Endothelial cell of umbilical vein (primary cell): ENCODE results near the gene ZNF423. TPM values are rescaled to one million over a fixed set of nuclear protein-coding genes. Genes with fewer than 3 reads are reported as not detected.

Experiments
- BruUV-seq: library from RNA; stranded (reverse); fragments of 400-500 nt; replicated peaks from 2 replicates; lab custom pipeline; 2021; lab: Mats Ljungman, UMichigan
- CTCF ChIA-PET: fragments of 300-600, 350-600 bp; sonication (Branson Sonifier 250); formaldehyde crosslinking; loops from one replicate; lab custom pipeline; 2021; ENCODE audit warnings: antibody characterized with exemption, inconsistent platforms; lab: Charles Lee
- POLR2A ChIA-PET: fragments of 300-600, 350-600 bp; sonication (Branson Sonifier 250); formaldehyde crosslinking; loops from one replicate; lab custom pipeline; 2021; ENCODE audit warnings: antibody characterized with exemption, inconsistent platforms; lab: Charles Lee
- DNase-seq: peaks from one replicate; pipeline ENCODE4 v3.0.0-alpha.2; 2011; ENCODE audit warnings: low read depth, low spot score
- FAIRE-seq: peaks from 2 replicates; lab custom pipeline; 2011; peaks lifted over from hg19 to GRCh38; lab: Jason Lieb, UNC
- H2AFZ ChIP-seq: 2 replicates; pipeline ENCODE4 v1.6.0; 2012; ENCODE audit warnings: low read depth, low read length, control low read depth, inconsistent platforms
- H3K27ac ChIP-seq: 2 replicates; pipeline ENCODE4 v1.5.1; 2011; ENCODE audit warnings: low read depth, mild to moderate bottlenecking, control low read depth, low read length, moderate library complexity; ENCODE audit not compliant: insufficient read depth
- H3K27me3 ChIP-seq, 2 experiments: 2 replicates each; pipeline versions ENCODE4 v1.6.0 to v1.6.1; 2011; ENCODE audit warnings: low read length in 2 of 2, mixed read lengths in 1 of 2; ENCODE audit not compliant: control insufficient read depth in 2 of 2, insufficient read depth in 2 of 2
- H3K36me3 ChIP-seq, 2 experiments: 2 replicates in 1 of 2; 3 replicates in 1 of 2; pipeline ENCODE4 v1.5.1; 2011; ENCODE audit warnings: low read length in 2 of 2, mild to moderate bottlenecking in 1 of 2, moderate library complexity in 1 of 2; ENCODE audit not compliant: control insufficient read depth in 2 of 2, insufficient read depth in 2 of 2; ENCODE audit errors: extremely low read depth in 1 of 2
- H3K4me1 ChIP-seq: 3 replicates; pipeline ENCODE4 v1.5.1; 2011; ENCODE audit warnings: mild to moderate bottlenecking, low read length; ENCODE audit not compliant: control insufficient read depth, insufficient read depth; ENCODE audit errors: extremely low read depth
- H3K4me2 ChIP-seq: 2 replicates; pipeline ENCODE4 v1.6.1; 2011; ENCODE audit warnings: low read length, control low read depth, mixed read lengths; ENCODE audit not compliant: insufficient read depth
- H3K4me3 ChIP-seq, 3 experiments: fragments of 200-600 bp in 1 of 3; sonication (generic), shearing (Covaris generic) in 1 of 3; replicated peaks in 1 of 3; 2 replicates each; pipeline ENCODE4 v1.5.1; 2011 to 2016; ENCODE audit warnings: control low read depth in 3 of 3, low read length in 3 of 3, mild to moderate bottlenecking in 2 of 3, inconsistent platforms in 1 of 3, low read depth in 1 of 3, moderate library complexity in 1 of 3; ENCODE audit not compliant: insufficient read depth in 1 of 3
- H3K79me2 ChIP-seq: 2 replicates; pipeline ENCODE4 v1.6.0; 2012; ENCODE audit warnings: low read length, inconsistent platforms; ENCODE audit not compliant: control insufficient read depth, insufficient read depth
- H3K9ac ChIP-seq: replicated peaks from 2 replicates; pipeline ENCODE3; 2011; ENCODE audit warnings: low read length, control low read depth; ENCODE audit not compliant: insufficient read depth; ENCODE audit errors: extremely low read depth
- H3K9me1 ChIP-seq: replicated peaks from 3 replicates; pipeline ENCODE4 v1.6.0; 2011; ENCODE audit warnings: mild to moderate bottlenecking, low read length; ENCODE audit not compliant: control insufficient read depth, insufficient read depth; ENCODE audit errors: extremely low read depth
- H3K9me3 ChIP-seq: replicated peaks from 2 replicates; pipeline ENCODE4 v1.5.1; 2012; ENCODE audit warnings: low read length, inconsistent platforms; ENCODE audit not compliant: control insufficient read depth, insufficient read depth
- H4K20me1 ChIP-seq: replicated peaks from 2 replicates; pipeline ENCODE3; 2011; ENCODE audit warnings: mild to moderate bottlenecking, low read length; ENCODE audit not compliant: control insufficient read depth, insufficient read depth; ENCODE audit errors: extremely low read depth
- EZH2 ChIP-seq: IDR thresholded peaks from 2 replicates; pipeline ENCODE4 v1.6.1; 2012; ENCODE audit warnings: borderline replicate concordance, low read depth, mild to moderate bottlenecking, moderate library complexity, low read length, inconsistent platforms; ENCODE audit not compliant: severe bottlenecking
- FOS ChIP-seq: IDR thresholded peaks from 2 replicates; pipeline ENCODE4 v1.6.1; 2011; ENCODE audit warnings: mild to moderate bottlenecking, low read length, moderate library complexity, borderline replicate concordance; ENCODE audit not compliant: insufficient read depth
- GATA2 ChIP-seq: IDR thresholded peaks from 2 replicates; pipeline ENCODE4 v1.7.0; 2011; ENCODE audit warnings: low read depth, mild to moderate bottlenecking, moderate library complexity, mixed read lengths, low read length; ENCODE audit not compliant: insufficient read length, insufficient read depth
- JUN ChIP-seq: IDR thresholded peaks from 2 replicates; pipeline ENCODE4 v1.6.1; 2011; ENCODE audit warnings: borderline replicate concordance, low read depth; ENCODE audit not compliant: insufficient read length, insufficient read depth
- MAX ChIP-seq: IDR thresholded peaks from 2 replicates; pipeline ENCODE4 v1.6.1; 2011; ENCODE audit not compliant: insufficient read depth, insufficient read length
- MYC ChIP-seq: IDR thresholded peaks from one replicate; pipeline ENCODE4 v1.6.1; 2011; ENCODE audit warnings: mild to moderate bottlenecking, low read depth, low read length
- POLR2A ChIP-seq: IDR thresholded peaks from 2 replicates; pipeline ENCODE4 v1.6.1; 2012; ENCODE audit warnings: low read depth, mild to moderate bottlenecking, control low read depth, low read length
- POLR2AphosphoS5 ChIP-seq: IDR thresholded peaks from 2 replicates; pipeline ENCODE4 v1.6.1; 2012; ENCODE audit warnings: low read depth, mild to moderate bottlenecking, control low read depth, low read length, moderate library complexity; ENCODE audit not compliant: insufficient read depth
- dilution Hi-C: fragments of 300-500 bp; cut with MboI; formaldehyde crosslinking; loops from one replicate; pipeline ENCODE4 v1.15.0; 2019; ENCODE audit warnings: low sequenced_read_pairs; ENCODE audit not compliant: extremely low pct_ligation_motif_present
- intact Hi-C: fragments of 100-400 bp; cut with micrococcal nuclease; formaldehyde crosslinking; loops from one replicate; pipeline ENCODE4 v1.10.0; 2022
- polyA plus RNA-seq, 4 experiments: library from polyadenylated mRNA; depleted of rRNA in 3 of 4; stranded (reverse) in 3 of 4; unstranded in 1 of 4; fragments of >200 nt; gene quantifications; 2 replicates each; pipeline versions ENCODE4 v1.2.1 to v1.2.3, GENCODE V29; 2011 to 2012; ENCODE audit warnings: missing spikeins in 1 of 4
- total RNA-seq: library from RNA; stranded (reverse); gene quantifications from 2 replicates; pipeline ENCODE4 v1.2.3, GENCODE V29; 2021
- TF ChIP-seq, protein P1 (sequence below), 2 donors: IDR thresholded peaks; 1 replicate in 1 of 2; 2 replicates in 1 of 2; pipeline ENCODE4 v1.5.1; 2011; ENCODE audit warnings: low read length in 2 of 2, mild to moderate bottlenecking in 2 of 2, moderate library complexity in 2 of 2, control low read depth in 1 of 2, inconsistent platforms in 1 of 2, low read depth in 1 of 2; ENCODE audit not compliant: insufficient read depth in 1 of 2; ENCODE audit errors: extremely low read depth in 1 of 2

ZNF423 gene
- total and polyA plus RNA-seq, 2 donors (not counting 3 experiments of a cell fraction or from before 2014, with no cell fraction given) = 2.2 to 8.1 TPM

DNA sequence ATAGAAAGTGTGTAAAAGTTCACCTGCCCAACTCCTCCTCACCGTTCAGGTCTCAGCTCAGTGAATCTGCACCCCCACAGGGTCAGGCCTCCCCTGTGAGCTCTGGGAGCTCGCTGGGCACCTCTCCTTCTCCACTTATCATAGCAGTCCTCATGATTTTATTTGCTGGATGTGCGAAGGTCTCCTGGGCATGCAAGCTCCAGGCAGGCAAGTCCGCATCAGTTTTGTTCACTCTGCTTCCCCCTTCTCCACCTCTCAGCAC lies 112.8 kb downstream of the ZNF423 start:
- H3K9me3 ChIP-seq = no peaks in the 10 kb centered on the region
- CTCF ChIA-PET = no interaction called here
- no peaks in the 10 kb centered on the region for H3K9me1 ChIP-seq
- no peak overlapping the region for H3K27ac ChIP-seq
- H3K4me3 ChIP-seq = no peak overlapping the region
- intact Hi-C loops (no loop called here), dilution Hi-C loops (no loop called here)
- H3K9ac ChIP-seq = no peak overlapping the region
- FAIRE-seq (no peak), DNase-seq (no peak)
- no peaks in the 10 kb centered on the region for H3K79me2 ChIP-seq
- BruUV-seq = no TSS peak
- H3K4me1 ChIP-seq = no peaks in the 10 kb centered on the region
- H2AFZ ChIP-seq = no peak overlapping the region
- no peak for TF ChIP-seq POLR2AphosphoS5
- TF ChIP-seq EZH2 = no peak
- TF ChIP-seq FOS = no peak
- TF ChIP-seq MAX = no peak
- no peak for TF ChIP-seq POLR2A
- TF ChIP-seq, protein P1, sequence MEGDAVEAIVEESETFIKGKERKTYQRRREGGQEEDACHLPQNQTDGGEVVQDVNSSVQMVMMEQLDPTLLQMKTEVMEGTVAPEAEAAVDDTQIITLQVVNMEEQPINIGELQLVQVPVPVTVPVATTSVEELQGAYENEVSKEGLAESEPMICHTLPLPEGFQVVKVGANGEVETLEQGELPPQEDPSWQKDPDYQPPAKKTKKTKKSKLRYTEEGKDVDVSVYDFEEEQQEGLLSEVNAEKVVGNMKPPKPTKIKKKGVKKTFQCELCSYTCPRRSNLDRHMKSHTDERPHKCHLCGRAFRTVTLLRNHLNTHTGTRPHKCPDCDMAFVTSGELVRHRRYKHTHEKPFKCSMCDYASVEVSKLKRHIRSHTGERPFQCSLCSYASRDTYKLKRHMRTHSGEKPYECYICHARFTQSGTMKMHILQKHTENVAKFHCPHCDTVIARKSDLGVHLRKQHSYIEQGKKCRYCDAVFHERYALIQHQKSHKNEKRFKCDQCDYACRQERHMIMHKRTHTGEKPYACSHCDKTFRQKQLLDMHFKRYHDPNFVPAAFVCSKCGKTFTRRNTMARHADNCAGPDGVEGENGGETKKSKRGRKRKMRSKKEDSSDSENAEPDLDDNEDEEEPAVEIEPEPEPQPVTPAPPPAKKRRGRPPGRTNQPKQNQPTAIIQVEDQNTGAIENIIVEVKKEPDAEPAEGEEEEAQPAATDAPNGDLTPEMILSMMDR (IDR thresholded peaks at IDR 0.05; ENCODE audit: extremely low read depth in 1 of 2, insufficient read depth in 1 of 2, low read depth in 1 of 2, low read length in 2 of 2) = no peak
- no peak for TF ChIP-seq MYC
- TF ChIP-seq GATA2 = no peak
- no peak for TF ChIP-seq JUN
- peaks cover 0 to 2% of the 10 kb centered on the region in 2 experiments for H3K27me3 ChIP-seq
- no peak overlapping the region for H3K4me2 ChIP-seq
- POLR2A ChIA-PET = no interaction called here
- no peaks in the 10 kb centered on the region for H4K20me1 ChIP-seq
- H3K36me3 ChIP-seq = no peaks in the 10 kb centered on the region
